ENCODE results near the gene FBF1.

GRCh38 chr17:75980188-75981018 is 39.6 kb upstream of the FBF1 start:
- TF ChIP-seq CTCF (conservative IDR thresholded peaks at IDR 0.05; ENCODE audit: low read length), result no peak
- no peak for TF ChIP-seq EZH2phosphoT487 (IDR thresholded peaks at IDR 0.05; ENCODE audit: borderline replicate concordance)
